Neural progenitor cell (in vitro differentiated cells): ENCODE measurements around the gene BBIP1.

ENCODE experiments used
- CTCF ChIP-seq: fragments of 200-600 bp; sonication (generic); IDR thresholded peaks from 2 replicates; pipeline ENCODE4 v1.5.1; 2017; ENCODE audit warnings: antibody characterized with exemption, mild to moderate bottlenecking
- EZH2 ChIP-seq: fragments of 200-600 bp; sonication (generic); IDR thresholded peaks from 2 replicates; pipeline ENCODE4 v1.6.1; 2017; ENCODE audit warnings: antibody characterized with exemption, mild to moderate bottlenecking, moderate library complexity

GRCh38 chr10:110931769-110932381, 12.9 kb upstream of the BBIP1 start:
- no peak for TF ChIP-seq CTCF
- TF ChIP-seq EZH2: no peak
